Vagina (tissue), 2 donors: ENCODE results near the gene EXOC6. TPM values are rescaled to one million over a fixed set of nuclear protein-coding genes. Genes with fewer than 3 reads are reported as not detected.

ENCODE experiments used
- DNase-seq, 2 donors: peaks; one replicate each; pipeline ENCODE4 v3.0.0-alpha.2; 2017; ENCODE audit errors: extremely low spot score in 2 of 2
- H3K27ac ChIP-seq: fragments of 200-600 bp; sonication (generic); one replicate; pipeline ENCODE4 v1.5.1; 2019
- H3K27me3 ChIP-seq: fragments of 200-600 bp; sonication (generic); one replicate; pipeline ENCODE4 v1.5.1; 2019
- H3K36me3 ChIP-seq, 2 donors: fragments of 200-600 bp; sonication (generic); one replicate each; pipeline ENCODE4 v1.5.1; 2017 to 2019
- H3K4me1 ChIP-seq: fragments of 200-600 bp; sonication (generic); one replicate; pipeline ENCODE4 v1.5.1; 2019
- H3K4me3 ChIP-seq, 2 donors: fragments of 200-600 bp; sonication (generic); 1 replicate in 1 of 2; 2 replicates in 1 of 2; pipeline ENCODE4 v1.5.1; 2016 to 2019
- H3K9me3 ChIP-seq: fragments of 200-600 bp; sonication (generic); one replicate; pipeline ENCODE4 v1.5.1; 2019
- POLR2A ChIP-seq, 2 donors: fragments of 450-650 bp; IDR thresholded peaks; one replicate each; pipeline ENCODE4 v1.6.1; 2017; ENCODE audit warnings: antibody characterized with exemption in 2 of 2, mild to moderate bottlenecking in 2 of 2, moderate library complexity in 2 of 2
- POLR2AphosphoS5 ChIP-seq, 2 donors: sonication (generic); formaldehyde crosslinking; IDR thresholded peaks; one replicate each; pipeline ENCODE4 v1.9.0; 2017; ENCODE audit warnings: antibody characterized with exemption in 2 of 2, mild to moderate bottlenecking in 2 of 2, low read depth in 1 of 2; ENCODE audit not compliant: insufficient read depth in 1 of 2
- intact Hi-C: fragments of 100-400 bp; cut with DNase I; formaldehyde crosslinking; loops from one replicate; pipeline ENCODE4 v1.15.1; 2023
- total RNA-seq: library from RNA; depleted of rRNA; stranded (reverse); fragments of >200 nt; gene quantifications from one replicate; pipeline ENCODE4 v1.2.3, GENCODE V29; 2016
- TF ChIP-seq, protein P1 (sequence below), 3 experiments: fragments of 450-650 bp in 2 of 3; fragments of 200-600 bp in 1 of 3; sonication (generic) in 1 of 3; IDR thresholded peaks; one replicate each; pipeline ENCODE4 v1.5.1; 2017 to 2019; ENCODE audit warnings: antibody characterized with exemption in 3 of 3, mild to moderate bottlenecking in 2 of 3, moderate library complexity in 2 of 3

The EXOC6 gene
- total RNA-seq, 1 donor from 2014 or later: 9.3 TPM

DNA sequence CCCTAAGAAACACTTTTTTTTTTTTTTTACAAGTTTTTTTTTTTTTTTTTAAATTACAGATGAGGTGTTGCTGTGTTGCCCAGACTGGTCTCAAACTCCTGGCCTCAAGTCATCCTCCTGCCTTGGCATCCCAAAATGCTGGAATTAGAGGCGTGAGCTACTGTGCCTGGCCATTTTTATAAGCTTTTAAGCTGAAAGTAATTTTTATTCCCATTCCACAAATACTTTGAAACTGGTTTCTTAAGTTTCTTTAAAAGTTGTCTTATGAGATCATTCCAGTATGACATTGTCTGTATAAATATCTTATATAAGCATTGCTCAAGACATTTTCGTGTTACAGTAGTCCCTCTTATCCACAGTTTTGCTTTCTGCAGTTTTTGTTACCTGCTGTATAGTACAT, 150.9 kb downstream of the EXOC6 start:
- H3K36me3 ChIP-seq: no peaks in the 10 kb centered on the region
- H3K27ac ChIP-seq: no peak overlapping the region
- intact Hi-C loops: no loop called here
- H3K4me1 ChIP-seq: no peaks in the 10 kb centered on the region
- TF ChIP-seq, protein P1, sequence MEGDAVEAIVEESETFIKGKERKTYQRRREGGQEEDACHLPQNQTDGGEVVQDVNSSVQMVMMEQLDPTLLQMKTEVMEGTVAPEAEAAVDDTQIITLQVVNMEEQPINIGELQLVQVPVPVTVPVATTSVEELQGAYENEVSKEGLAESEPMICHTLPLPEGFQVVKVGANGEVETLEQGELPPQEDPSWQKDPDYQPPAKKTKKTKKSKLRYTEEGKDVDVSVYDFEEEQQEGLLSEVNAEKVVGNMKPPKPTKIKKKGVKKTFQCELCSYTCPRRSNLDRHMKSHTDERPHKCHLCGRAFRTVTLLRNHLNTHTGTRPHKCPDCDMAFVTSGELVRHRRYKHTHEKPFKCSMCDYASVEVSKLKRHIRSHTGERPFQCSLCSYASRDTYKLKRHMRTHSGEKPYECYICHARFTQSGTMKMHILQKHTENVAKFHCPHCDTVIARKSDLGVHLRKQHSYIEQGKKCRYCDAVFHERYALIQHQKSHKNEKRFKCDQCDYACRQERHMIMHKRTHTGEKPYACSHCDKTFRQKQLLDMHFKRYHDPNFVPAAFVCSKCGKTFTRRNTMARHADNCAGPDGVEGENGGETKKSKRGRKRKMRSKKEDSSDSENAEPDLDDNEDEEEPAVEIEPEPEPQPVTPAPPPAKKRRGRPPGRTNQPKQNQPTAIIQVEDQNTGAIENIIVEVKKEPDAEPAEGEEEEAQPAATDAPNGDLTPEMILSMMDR (IDR thresholded peaks at IDR 0.05): no peak
- TF ChIP-seq POLR2A (IDR thresholded peaks at IDR 0.05): no peak
- TF ChIP-seq POLR2AphosphoS5 (IDR thresholded peaks at IDR 0.05; ENCODE audit: insufficient read depth in 1 of 2, low read depth in 1 of 2): no peak
- no peak overlapping the region for H3K4me3 ChIP-seq
- H3K9me3 ChIP-seq: no peaks in the 10 kb centered on the region
- no peaks in the 10 kb centered on the region for H3K27me3 ChIP-seq
- DNase-seq: no peak

DNA sequence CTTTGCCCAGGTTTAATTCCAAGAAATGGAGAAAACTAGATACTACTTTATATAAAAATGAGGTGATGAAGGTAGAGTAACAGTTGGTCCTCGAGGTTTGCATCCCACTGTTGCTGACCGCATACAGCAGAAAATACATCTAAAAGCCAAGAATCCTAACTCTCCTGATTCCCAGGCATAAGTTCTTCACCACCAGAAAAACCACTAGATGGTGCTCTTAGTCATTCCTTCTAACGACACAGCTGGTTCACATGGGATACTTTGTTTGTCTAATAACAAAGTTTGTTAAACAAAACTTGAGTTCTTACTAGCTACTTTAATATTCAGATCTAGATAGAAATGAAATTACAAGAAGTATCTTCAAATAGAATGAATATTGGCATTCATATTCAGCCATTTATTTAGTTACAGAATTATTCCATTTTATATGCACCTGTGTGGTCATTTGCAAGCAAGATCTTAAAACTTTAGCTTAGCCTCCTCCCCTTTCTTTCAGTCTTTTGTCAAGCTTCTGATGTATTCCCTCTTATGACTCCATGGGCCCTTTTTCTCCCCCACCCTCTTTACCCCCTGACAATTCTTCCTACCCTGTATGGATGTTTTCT, 158.2 kb downstream of the EXOC6 start:
- no peak overlapping the region for H3K4me3 ChIP-seq
- no peaks in the 10 kb centered on the region for H3K9me3 ChIP-seq
- no peak for DNase-seq
- no peaks in the 10 kb centered on the region for H3K36me3 ChIP-seq
- TF ChIP-seq, protein P1 (IDR thresholded peaks at IDR 0.05): peak in 1 of 3 experiments; percentile 19
- no peak for TF ChIP-seq POLR2AphosphoS5 (IDR thresholded peaks at IDR 0.05; ENCODE audit: insufficient read depth in 1 of 2, low read depth in 1 of 2)
- H3K27ac ChIP-seq: no peak overlapping the region
- H3K4me1 ChIP-seq: no peaks in the 10 kb centered on the region
- intact Hi-C loops: no loop called here
- no peaks in the 10 kb centered on the region for H3K27me3 ChIP-seq

DNA sequence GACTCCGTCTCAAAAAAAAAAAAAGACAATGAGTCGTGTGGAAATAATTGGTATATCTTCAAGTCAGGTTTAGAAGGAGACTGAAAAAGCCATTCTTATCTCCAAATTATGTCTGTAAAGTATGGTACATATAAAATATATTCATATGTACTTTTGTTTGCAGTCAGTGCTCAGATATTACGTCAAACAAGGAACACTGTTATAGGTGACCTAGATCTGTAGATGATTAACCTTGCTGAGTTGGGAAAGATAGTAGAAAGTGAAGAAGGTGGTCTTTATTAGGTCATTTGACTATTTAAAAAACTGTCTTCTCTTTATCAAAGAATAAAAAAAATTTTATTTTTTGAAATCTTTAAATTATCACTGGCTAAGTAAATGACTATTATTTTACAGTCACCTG, 167.4 kb downstream of the EXOC6 start:
- Histone ChIP-seq H3K4me1 (no peaks in the 10 kb centered on the region), H3K4me3 (no peak overlapping the region), H3K9me3 (no peaks in the 10 kb centered on the region), H3K36me3 (no peaks in the 10 kb centered on the region), H3K27ac (no peak overlapping the region), H3K27me3 (no peaks in the 10 kb centered on the region)
- TF ChIP-seq POLR2AphosphoS5 (IDR thresholded peaks at IDR 0.05; ENCODE audit: insufficient read depth in 1 of 2, low read depth in 1 of 2): no peak
- no peak for TF ChIP-seq POLR2A (IDR thresholded peaks at IDR 0.05)
- TF ChIP-seq, protein P1 (IDR thresholded peaks at IDR 0.05): no peak
- intact Hi-C loops: no loop called here
- no peak for DNase-seq

DNA sequence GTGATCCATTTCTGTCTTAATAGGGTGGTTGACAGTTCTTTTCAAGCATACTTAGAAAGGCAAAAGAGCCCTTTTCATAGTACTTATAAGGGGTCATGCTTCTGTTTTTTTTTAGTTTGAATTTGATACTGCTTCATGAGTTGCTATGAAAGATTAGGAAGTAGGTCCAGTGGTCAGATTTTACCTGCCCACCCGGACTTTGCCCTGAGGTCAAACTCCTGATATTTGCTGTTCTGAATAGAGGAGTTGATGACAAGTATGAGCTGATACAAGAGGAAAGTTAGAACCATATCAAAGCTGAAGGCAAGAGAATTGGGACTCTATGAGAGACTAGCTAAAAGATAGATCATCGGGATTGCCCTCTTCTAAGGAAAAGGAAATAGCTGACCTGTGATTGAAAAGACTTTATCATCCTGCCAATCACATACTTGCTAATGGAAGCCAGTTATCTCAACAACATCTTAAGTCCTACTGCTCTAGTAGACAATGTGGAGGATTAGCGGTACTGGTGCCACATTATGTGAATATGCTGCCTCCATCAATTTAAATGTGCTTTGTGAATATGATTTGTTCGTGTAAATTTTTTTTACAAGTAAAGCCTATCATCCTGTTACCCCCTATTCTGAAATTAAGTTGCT, 174.8 kb downstream of the EXOC6 start:
- H3K9me3 ChIP-seq: no peaks in the 10 kb centered on the region
- DNase-seq: no peak
- H3K4me3 ChIP-seq: no peak overlapping the region
- H3K27ac ChIP-seq: no peak overlapping the region
- H3K4me1 ChIP-seq: no peaks in the 10 kb centered on the region
- H3K27me3 ChIP-seq: no peaks in the 10 kb centered on the region
- no peaks in the 10 kb centered on the region for H3K36me3 ChIP-seq
- TF ChIP-seq, protein P1 (IDR thresholded peaks at IDR 0.05): no peak
- TF ChIP-seq POLR2AphosphoS5 (IDR thresholded peaks at IDR 0.05; ENCODE audit: insufficient read depth in 1 of 2, low read depth in 1 of 2): no peak
- TF ChIP-seq POLR2A (IDR thresholded peaks at IDR 0.05): no peak
- intact Hi-C loops: no loop called here

DNA sequence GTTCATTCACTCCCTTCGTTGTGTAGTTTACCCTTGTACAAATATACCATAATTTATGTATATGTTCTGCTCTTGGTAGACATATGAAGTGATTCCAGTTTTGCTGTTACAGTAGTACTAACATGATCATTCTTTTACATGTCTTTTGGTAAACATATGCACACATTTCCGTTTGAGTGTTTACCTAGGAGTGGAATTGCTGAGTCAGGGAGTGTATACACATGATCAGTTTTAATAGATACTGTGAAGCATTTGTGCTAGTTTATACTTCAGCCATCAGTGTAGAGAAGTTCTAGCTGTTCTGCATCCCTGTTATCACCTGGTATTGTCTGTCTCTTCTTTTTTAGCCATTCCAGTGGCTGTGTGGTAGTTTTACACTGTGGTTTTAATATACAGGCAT, 177.8 kb downstream of the EXOC6 start:
- DNase-seq: no peak
- Histone ChIP-seq H3K9me3 (no peaks in the 10 kb centered on the region), H3K4me3 (no peak overlapping the region), H3K27ac (no peak overlapping the region), H3K4me1 (no peaks in the 10 kb centered on the region), H3K36me3 (no peaks in the 10 kb centered on the region), H3K27me3 (no peaks in the 10 kb centered on the region)
- TF ChIP-seq POLR2A (IDR thresholded peaks at IDR 0.05): no peak
- TF ChIP-seq, protein P1 (IDR thresholded peaks at IDR 0.05): no peak
- no peak for TF ChIP-seq POLR2AphosphoS5 (IDR thresholded peaks at IDR 0.05; ENCODE audit: insufficient read depth in 1 of 2, low read depth in 1 of 2)
- intact Hi-C loops: no loop called here
